Peyer's patch (tissue), 4 donors: Measurements from ENCODE around the gene KBTBD7. TPM values are rescaled to one million over a fixed set of nuclear protein-coding genes. Genes with fewer than 3 reads are reported as not detected.
"Not testable (repeated sequence)": the region's sequence is repeated elsewhere in the genome, so short reads cannot be mapped to it uniquely, and the experiment has no call there.

Source experiments
- DNase-seq, 3 donors: peaks; one replicate each; pipeline ENCODE4 v3.0.0-alpha.2; 2017 to 2019
- H3K27ac ChIP-seq, 4 donors: fragments of 200-600 bp; sonication (generic); one replicate each; pipeline ENCODE4 v1.5.1; 2016 to 2019
- H3K27me3 ChIP-seq, 2 donors: fragments of 200-600 bp; sonication (generic); one replicate each; pipeline ENCODE4 v1.5.1; 2019
- H3K36me3 ChIP-seq, 3 donors: fragments of 200-600 bp; sonication (generic); one replicate each; pipeline ENCODE4 v1.5.1; 2016 to 2019
- H3K4me1 ChIP-seq, 4 donors: fragments of 200-600 bp; sonication (generic); one replicate each; pipeline ENCODE4 v1.5.1; 2016 to 2019
- H3K4me3 ChIP-seq, 4 donors: fragments of 200-600 bp; sonication (generic); 1 replicate in 3 of 4; 2 replicates in 1 of 4; pipeline ENCODE4 v1.5.1; 2016 to 2019; ENCODE audit warnings: mild to moderate bottlenecking in 1 of 4
- H3K9me3 ChIP-seq, 4 donors: fragments of 200-600 bp; sonication (generic); one replicate each; pipeline ENCODE4 v1.5.1; 2016 to 2019; ENCODE audit warnings: mild to moderate bottlenecking in 1 of 4
- CTCF ChIP-seq, 6 experiments: fragments of 450-650 bp in 4 of 6; fragments of 200-600 bp in 2 of 6; sonication (generic) in 1 of 6; IDR thresholded peaks; one replicate each; pipeline ENCODE4 v1.5.1; 2017 to 2019; ENCODE audit warnings: antibody characterized with exemption in 6 of 6, mild to moderate bottlenecking in 3 of 6, moderate library complexity in 1 of 6
- POLR2A ChIP-seq, 2 donors: fragments of 450-650 bp; IDR thresholded peaks; one replicate each; pipeline ENCODE4 v1.5.1; 2017; ENCODE audit warnings: antibody characterized with exemption in 2 of 2, mild to moderate bottlenecking in 2 of 2, moderate library complexity in 2 of 2
- total RNA-seq, 4 donors: library from RNA; depleted of rRNA; stranded (reverse); fragments of >200 nt; gene quantifications; one replicate each; pipeline ENCODE4 v1.1.0, GENCODE V29; 2016

The KBTBD7 gene
- total RNA-seq, 4 donors from 2014 or later = 3.3 to 6.7 (median 5.8) TPM

GRCh38 chr13:41179593-41180250, 14.6 kb downstream of the KBTBD7 start:
- TF ChIP-seq POLR2A (IDR thresholded peaks at IDR 0.05) (no peak), CTCF (IDR thresholded peaks at IDR 0.05) (no peak)
- H3K9me3 ChIP-seq = no peaks in the 10 kb centered on the region

GRCh38 chr13:41178040-41178439, 16.3 kb downstream of the KBTBD7 start:
- Histone ChIP-seq H3K4me1 (no peaks in the 10 kb centered on the region), H3K4me3 (no peak overlapping the region), H3K9me3 (no peaks in the 10 kb centered on the region), H3K27ac (no peak overlapping the region), H3K36me3 (no peaks in the 10 kb centered on the region), H3K27me3 (no peaks in the 10 kb centered on the region)
- DNase-seq = no peak
- TF ChIP-seq POLR2A (IDR thresholded peaks at IDR 0.05) (no peak), CTCF (IDR thresholded peaks at IDR 0.05) (no peak)

More at GRCh38 chr13:41179593-41180250, 14.6 kb downstream of the KBTBD7 start:
- Histone ChIP-seq H3K27ac (no peak overlapping the region), H3K4me3 (no peak overlapping the region), H3K36me3 (no peaks in the 10 kb centered on the region), H3K4me1 (no peaks in the 10 kb centered on the region), H3K27me3 (no peaks in the 10 kb centered on the region)
- DNase-seq = no peak

GRCh38 chr13:41177616-41178015, 16.8 kb downstream of the KBTBD7 start:
- H3K4me3 ChIP-seq = no peak overlapping the region
- no peaks in the 10 kb centered on the region for H3K27me3 ChIP-seq
- TF ChIP-seq POLR2A (IDR thresholded peaks at IDR 0.05) = no peak
- no peak for TF ChIP-seq CTCF (IDR thresholded peaks at IDR 0.05)
- no peaks in the 10 kb centered on the region for H3K4me1 ChIP-seq
- no peaks in the 10 kb centered on the region for H3K36me3 ChIP-seq
- no peak for DNase-seq
- H3K27ac ChIP-seq = no peak overlapping the region
- H3K9me3 ChIP-seq = no peaks in the 10 kb centered on the region

GRCh38 chr13:41175576-41175975, 18.8 kb downstream of the KBTBD7 start:
- not testable (repeated sequence) for H3K27ac ChIP-seq, H3K36me3 ChIP-seq, H3K9me3 ChIP-seq, DNase-seq, H3K4me1 ChIP-seq, H3K27me3 ChIP-seq, H3K4me3 ChIP-seq

GRCh38 chr13:41162151-41162550, 32.2 kb downstream of the KBTBD7 start:
- no peaks in the 10 kb centered on the region for H3K9me3 ChIP-seq
- H3K27ac ChIP-seq = no peak overlapping the region
- TF ChIP-seq CTCF (IDR thresholded peaks at IDR 0.05) = no peak
- TF ChIP-seq POLR2A (IDR thresholded peaks at IDR 0.05) = no peak
- DNase-seq = no peak
- H3K36me3 ChIP-seq = no peaks in the 10 kb centered on the region
- no peak overlapping the region for H3K4me3 ChIP-seq
- H3K27me3 ChIP-seq = no peaks in the 10 kb centered on the region
- H3K4me1 ChIP-seq = no peaks in the 10 kb centered on the region

- no peak overlapping the region for H3K27ac ChIP-seq
- no peak overlapping the region for H3K4me3 ChIP-seq
- DNase-seq = no peak
- H3K36me3 ChIP-seq = no peaks in the 10 kb centered on the region
- H3K9me3 ChIP-seq = no peaks in the 10 kb centered on the region
- no peaks in the 10 kb centered on the region for H3K4me1 ChIP-seq
- TF ChIP-seq POLR2A (IDR thresholded peaks at IDR 0.05) = no peak
- TF ChIP-seq CTCF (IDR thresholded peaks at IDR 0.05) = no peak
- H3K27me3 ChIP-seq = no peaks in the 10 kb centered on the region
These were observed 35.2 kb downstream of the KBTBD7 start for GRCh38 chr13:41159174-41159573.
